Muscle layer of colon (tissue), 2 donors: ENCODE measurements around the gene ZNF32.

ENCODE experiments used
- H3K27ac ChIP-seq: one replicate; pipeline ENCODE4 v1.7.0; 2013; ENCODE audit warnings: low read depth, mild to moderate bottlenecking, low read length, moderate library complexity
- H3K27me3 ChIP-seq, 2 donors: one replicate each; pipeline ENCODE4 v1.7.0; 2013; ENCODE audit warnings: low read length in 2 of 2, mild to moderate bottlenecking in 2 of 2; ENCODE audit not compliant: insufficient read depth in 2 of 2, control insufficient read depth in 1 of 2
- H3K36me3 ChIP-seq: one replicate; pipeline ENCODE4 v1.7.0; 2013; ENCODE audit warnings: mild to moderate bottlenecking, low read length; ENCODE audit not compliant: insufficient read depth
- H3K4me1 ChIP-seq: one replicate; pipeline ENCODE4 v1.7.0; 2013; ENCODE audit warnings: mild to moderate bottlenecking, low read length; ENCODE audit not compliant: insufficient read depth
- H3K4me3 ChIP-seq, 2 donors: one replicate each; pipeline ENCODE4 v1.7.0; 2013; ENCODE audit warnings: low read length in 2 of 2, low read depth in 1 of 2, mild to moderate bottlenecking in 1 of 2, moderate library complexity in 1 of 2
- H3K9ac ChIP-seq: one replicate; pipeline ENCODE4 v1.7.0; 2013; ENCODE audit warnings: low read length
- H3K9me3 ChIP-seq: one replicate; pipeline ENCODE4 v1.7.0; 2013; ENCODE audit warnings: mild to moderate bottlenecking, low read length
- donor health status: abdominal sarcoma.
- donor health status: Adenocarcinoma of cecum.

ZNF32 gene

GRCh38 chr10:43598446-43598845, 50.2 kb downstream of the ZNF32 start:
- Histone ChIP-seq H3K27ac (no peak overlapping the region), H3K36me3 (no peaks in the 10 kb centered on the region), H3K4me3 (no peak overlapping the region), H3K27me3 (no peaks in the 10 kb centered on the region), H3K9ac (no peak overlapping the region), H3K9me3 (no peaks in the 10 kb centered on the region), H3K4me1 (no peaks in the 10 kb centered on the region)

DNA sequence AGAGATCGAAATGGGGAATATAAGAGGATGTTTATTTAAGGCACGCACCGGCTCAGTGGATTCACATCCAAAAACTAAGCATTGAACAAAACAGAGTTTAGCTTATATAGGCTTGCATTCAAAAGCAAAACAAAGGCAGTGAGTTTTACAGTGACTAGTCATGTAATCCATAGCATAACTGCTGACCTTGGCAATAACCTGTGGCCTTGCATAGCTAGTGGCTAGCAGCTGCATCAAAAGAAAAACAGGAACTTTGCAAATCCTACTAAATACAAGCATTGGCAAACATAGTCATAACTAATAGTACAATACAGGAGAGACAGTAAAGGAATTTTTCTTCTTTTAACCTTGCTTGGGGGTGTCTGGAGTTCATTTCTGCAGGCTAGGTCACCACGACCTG, 52.1 kb downstream of the ZNF32 start:
- H3K4me3 ChIP-seq: no peak overlapping the region
- H3K9me3 ChIP-seq: no peaks in the 10 kb centered on the region
- H3K4me1 ChIP-seq: no peaks in the 10 kb centered on the region
- no peaks in the 10 kb centered on the region for H3K27me3 ChIP-seq
- H3K27ac ChIP-seq: no peak overlapping the region
- no peak overlapping the region for H3K9ac ChIP-seq
- no peaks in the 10 kb centered on the region for H3K36me3 ChIP-seq

- H3K4me3 ChIP-seq: peak overlapping the region in 1 of 2 donors; percentile 32
- no peak overlapping the region for H3K9ac ChIP-seq
- no peak overlapping the region for H3K27ac ChIP-seq
- no peaks in the 10 kb centered on the region for H3K9me3 ChIP-seq
- no peaks in the 10 kb centered on the region for H3K4me1 ChIP-seq
- no peaks in the 10 kb centered on the region for H3K36me3 ChIP-seq
- H3K27me3 ChIP-seq: no peaks in the 10 kb centered on the region
These were observed 52.9 kb downstream of the ZNF32 start for GRCh38 chr10:43595739-43596298.

- no peaks in the 10 kb centered on the region for H3K27me3 ChIP-seq
- H3K36me3 ChIP-seq: no peaks in the 10 kb centered on the region
- H3K4me3 ChIP-seq: peak overlapping the region in 1 of 2 donors; percentile 32
- no peak overlapping the region for H3K27ac ChIP-seq
- no peak overlapping the region for H3K9ac ChIP-seq
- H3K9me3 ChIP-seq: no peaks in the 10 kb centered on the region
- H3K4me1 ChIP-seq: no peaks in the 10 kb centered on the region
These were observed 53.6 kb downstream of the ZNF32 start for GRCh38 chr10:43594944-43595589.
